ENCODE results near the gene FOXL3. TPM values are rescaled to one million over a fixed set of nuclear protein-coding genes. Genes with fewer than 3 reads are reported as not detected.

The FOXL3 gene
- total and polyA plus RNA-seq, 8 donors: not detected

DNA sequence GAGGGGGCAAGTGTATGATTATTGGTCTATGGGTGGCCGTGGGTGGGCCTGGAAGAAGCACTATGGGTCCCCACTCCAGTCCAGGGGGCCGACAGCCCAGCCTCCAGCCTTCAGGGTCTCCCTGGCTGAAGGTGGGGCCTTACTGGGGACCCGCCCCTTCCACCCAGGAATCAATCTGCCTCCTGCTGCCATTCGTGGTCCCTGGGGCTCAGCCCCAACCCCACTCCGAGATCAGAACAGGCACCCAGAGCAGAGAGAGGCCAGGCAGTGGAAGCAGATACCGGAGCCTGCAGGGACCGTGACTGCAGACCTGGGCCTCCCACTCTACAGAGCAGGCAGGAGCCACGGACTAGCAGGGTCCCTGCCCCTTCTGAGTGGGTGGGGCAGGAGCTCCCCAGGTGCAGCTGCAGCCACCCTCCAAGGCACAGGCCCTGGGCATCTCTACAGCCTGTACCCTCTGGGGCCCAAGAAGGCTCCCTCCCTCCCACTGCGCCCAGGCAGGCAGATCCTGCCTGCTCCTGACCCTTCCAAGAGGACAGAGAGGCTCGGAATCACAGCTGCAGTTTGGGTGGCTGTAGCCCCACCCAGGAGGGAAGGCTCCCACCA lies 13.6 kb upstream of the FOXL3 start:
- intact Hi-C loops (cut with DNase I; ENCODE audit: low total_unique reads): no loop called here
- 75 to 84% (median 80%) methylated on average over 5 to 10 of the region's 10 CpGs for WGBS, 5 donors
- Histone ChIP-seq H3K4me3 (no peak overlapping the region), H3K27me3 (peaks cover 0 to 18% (median 0%) of the 10 kb centered on the region in 3 donors), H3K36me3 (no peaks in the 10 kb centered on the region), H3K9me3 (peaks cover 0 to 25% (median 17%) of the 10 kb centered on the region in 4 donors), H3K27ac (no peak overlapping the region), H3K4me1 (no peaks in the 10 kb centered on the region)
- TF ChIP-seq, protein P1, sequence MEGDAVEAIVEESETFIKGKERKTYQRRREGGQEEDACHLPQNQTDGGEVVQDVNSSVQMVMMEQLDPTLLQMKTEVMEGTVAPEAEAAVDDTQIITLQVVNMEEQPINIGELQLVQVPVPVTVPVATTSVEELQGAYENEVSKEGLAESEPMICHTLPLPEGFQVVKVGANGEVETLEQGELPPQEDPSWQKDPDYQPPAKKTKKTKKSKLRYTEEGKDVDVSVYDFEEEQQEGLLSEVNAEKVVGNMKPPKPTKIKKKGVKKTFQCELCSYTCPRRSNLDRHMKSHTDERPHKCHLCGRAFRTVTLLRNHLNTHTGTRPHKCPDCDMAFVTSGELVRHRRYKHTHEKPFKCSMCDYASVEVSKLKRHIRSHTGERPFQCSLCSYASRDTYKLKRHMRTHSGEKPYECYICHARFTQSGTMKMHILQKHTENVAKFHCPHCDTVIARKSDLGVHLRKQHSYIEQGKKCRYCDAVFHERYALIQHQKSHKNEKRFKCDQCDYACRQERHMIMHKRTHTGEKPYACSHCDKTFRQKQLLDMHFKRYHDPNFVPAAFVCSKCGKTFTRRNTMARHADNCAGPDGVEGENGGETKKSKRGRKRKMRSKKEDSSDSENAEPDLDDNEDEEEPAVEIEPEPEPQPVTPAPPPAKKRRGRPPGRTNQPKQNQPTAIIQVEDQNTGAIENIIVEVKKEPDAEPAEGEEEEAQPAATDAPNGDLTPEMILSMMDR (IDR thresholded peaks at IDR 0.05): no peak
- TF ChIP-seq POLR2AphosphoS5 (IDR thresholded peaks at IDR 0.05): no peak
- DNase-seq: no peak

DNA sequence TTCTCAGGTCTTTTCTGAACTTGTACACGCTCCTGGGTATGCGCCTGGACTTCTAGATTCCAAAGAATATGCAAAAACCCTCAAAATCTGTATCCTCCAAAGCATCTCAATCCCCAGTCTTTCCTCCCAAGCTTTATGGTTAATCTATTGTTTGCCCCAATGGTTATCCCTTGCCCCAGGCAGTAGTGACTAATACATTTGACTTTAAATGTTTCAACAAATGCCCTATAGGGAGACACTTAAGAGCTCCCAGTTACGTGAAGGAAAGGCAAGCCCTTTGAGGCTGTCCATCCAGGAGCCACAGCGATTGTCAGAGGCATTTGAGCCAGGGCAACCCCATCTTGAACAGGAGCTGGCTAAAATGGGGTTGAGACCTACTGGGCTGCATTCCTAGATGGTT lies 12.7 kb upstream of the FOXL3 start:
- TF ChIP-seq POLR2A (IDR thresholded peaks at IDR 0.05): no peak
- TF ChIP-seq, protein P1 (IDR thresholded peaks at IDR 0.05): no peak
- no peak for TF ChIP-seq EP300 (IDR thresholded peaks at IDR 0.05)
- no peak for TF ChIP-seq POLR2AphosphoS5 (IDR thresholded peaks at IDR 0.05)
- no peak for DNase-seq
- WGBS, 5 donors: 85 to 96% (median 89%) methylated on average over 4 of the region's 4 CpGs

DNA sequence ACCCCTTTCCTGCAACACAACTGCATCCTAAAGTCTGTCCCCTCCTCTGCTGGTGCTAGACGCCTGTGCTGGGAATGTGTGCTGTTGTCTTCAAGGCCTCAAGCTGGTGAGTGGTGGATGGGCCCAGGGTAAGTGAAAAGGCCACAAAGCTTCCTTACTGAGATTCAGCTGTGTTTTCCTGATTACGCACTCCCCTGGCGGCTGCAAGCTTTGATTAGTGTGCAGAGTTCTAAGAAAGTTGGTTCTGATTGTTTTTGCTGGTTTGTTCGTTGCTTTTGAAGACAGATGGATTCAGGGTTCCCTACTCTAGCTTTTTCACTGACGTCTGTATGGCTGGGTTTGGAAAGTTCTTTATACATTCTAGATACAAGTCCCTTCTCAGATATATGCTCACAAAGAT lies 11.9 kb upstream of the FOXL3 start:
- H3K4me1 ChIP-seq: no peaks in the 10 kb centered on the region
- H3K9me3 ChIP-seq: peaks cover 0 to 24% (median 7%) of the 10 kb centered on the region in 4 donors
- intact Hi-C loops (cut with DNase I; ENCODE audit: low total_unique reads): no loop called here
- H3K36me3 ChIP-seq: no peaks in the 10 kb centered on the region
- H3K4me3 ChIP-seq: no peak overlapping the region
- WGBS, 5 donors: 84 to 90% (median 85%) methylated on average over 5 of the region's 5 CpGs
- no peak for TF ChIP-seq POLR2A (IDR thresholded peaks at IDR 0.05)
- TF ChIP-seq POLR2AphosphoS5 (IDR thresholded peaks at IDR 0.05): no peak
- TF ChIP-seq, protein P1 (IDR thresholded peaks at IDR 0.05): no peak
- TF ChIP-seq EP300 (IDR thresholded peaks at IDR 0.05): no peak
- H3K27me3 ChIP-seq: peaks cover 0 to 31% (median 0%) of the 10 kb centered on the region in 3 donors
- no peak for DNase-seq
- no peak overlapping the region for H3K27ac ChIP-seq

More for the DNA sequence above, 12.7 kb upstream of the FOXL3 start:
- Histone ChIP-seq H3K4me3 (no peak overlapping the region), H3K36me3 (no peaks in the 10 kb centered on the region), H3K4me1 (no peaks in the 10 kb centered on the region), H3K9me3 (peaks cover 0 to 25% (median 15%) of the 10 kb centered on the region in 4 donors), H3K27me3 (peaks cover 0 to 24% (median 0%) of the 10 kb centered on the region in 3 donors), H3K27ac (no peak overlapping the region)
- intact Hi-C loops (cut with DNase I; ENCODE audit: low total_unique reads): no loop called here

GRCh38 chr7:279821-280220 lies 10.1 kb upstream of the FOXL3 start:
- Histone ChIP-seq H3K9me3 (peaks cover 0 to 14% (median 0%) of the 10 kb centered on the region in 4 donors), H3K4me3 (no peak overlapping the region), H3K27ac (no peak overlapping the region), H3K27me3 (peaks cover 0 to 38% (median 0%) of the 10 kb centered on the region in 3 donors), H3K4me1 (no peaks in the 10 kb centered on the region), H3K36me3 (no peaks in the 10 kb centered on the region)
- no peak for TF ChIP-seq EP300 (IDR thresholded peaks at IDR 0.05)
- TF ChIP-seq, protein P1 (IDR thresholded peaks at IDR 0.05): no peak
- TF ChIP-seq POLR2A (IDR thresholded peaks at IDR 0.05): no peak
- no peak for TF ChIP-seq POLR2AphosphoS5 (IDR thresholded peaks at IDR 0.05)
- 70 to 88% (median 86%) methylated on average over 8 to 10 of the region's 10 CpGs for WGBS, 5 donors
- intact Hi-C loops (cut with DNase I; ENCODE audit: low total_unique reads): no loop called here
- DNase-seq: no peak
